HG03108 (cell line): ENCODE results near the gene ASCL3.
"Not testable (repeated sequence)": the region's sequence is repeated elsewhere in the genome, so short reads cannot be mapped to it uniquely, and the experiment has no call there.

Experiments
- ATAC-seq: cut with Tn5 transposase; IDR thresholded peaks from one replicate; pipeline ENCODE4 v1.9.1; 2021; ENCODE audit warnings: moderate library complexity; ENCODE audit not compliant: unreplicated experiment

The ASCL3 gene

DNA sequence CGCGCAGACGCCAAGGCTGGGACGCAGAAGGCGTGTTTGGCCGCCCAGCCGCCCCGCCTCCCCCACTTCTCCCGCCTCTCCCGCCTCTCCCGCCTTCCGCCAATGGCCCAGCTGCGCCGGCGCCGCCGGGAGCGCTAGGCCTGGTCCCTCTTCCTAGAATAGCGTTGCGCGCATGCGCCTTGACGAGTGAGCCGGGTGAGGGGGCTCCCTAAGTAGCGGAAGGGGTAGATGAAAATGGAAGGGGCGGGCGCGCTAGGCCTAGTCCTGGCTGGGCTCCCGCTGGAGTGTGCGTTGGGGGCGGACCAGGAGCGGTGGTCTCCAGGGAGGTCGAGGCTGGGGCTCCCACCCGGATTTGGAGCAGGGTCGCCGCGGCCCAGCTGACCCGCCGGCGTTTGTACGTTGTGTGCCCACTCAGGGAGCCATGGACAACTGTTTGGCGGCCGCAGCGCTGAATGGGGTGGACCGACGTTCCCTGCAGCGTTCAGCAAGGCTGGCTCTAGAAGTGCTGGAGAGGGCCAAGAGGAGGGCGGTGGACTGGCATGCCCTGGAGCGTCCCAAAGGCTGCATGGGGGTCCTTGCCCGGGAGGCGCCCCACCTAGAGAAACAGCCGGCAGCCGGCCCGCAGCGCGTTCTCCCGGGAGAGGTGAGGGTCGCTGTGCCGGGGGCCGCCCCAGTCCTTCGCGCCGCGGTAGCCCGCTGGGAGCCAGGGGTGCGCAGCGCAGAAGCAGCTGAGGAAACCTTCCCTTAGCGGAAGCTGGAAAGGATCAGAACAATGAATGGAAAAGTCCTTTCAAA, 31.6 kb downstream of the ASCL3 start, which contains the start of gene AKIP1:
Gene AKIP1 (plus strand): TSS at position 161 of the 795 bp plus-strand sequence. CDS start 261 bp downstream, at position 422.
- ATAC-seq: peak; percentile 85

DNA sequence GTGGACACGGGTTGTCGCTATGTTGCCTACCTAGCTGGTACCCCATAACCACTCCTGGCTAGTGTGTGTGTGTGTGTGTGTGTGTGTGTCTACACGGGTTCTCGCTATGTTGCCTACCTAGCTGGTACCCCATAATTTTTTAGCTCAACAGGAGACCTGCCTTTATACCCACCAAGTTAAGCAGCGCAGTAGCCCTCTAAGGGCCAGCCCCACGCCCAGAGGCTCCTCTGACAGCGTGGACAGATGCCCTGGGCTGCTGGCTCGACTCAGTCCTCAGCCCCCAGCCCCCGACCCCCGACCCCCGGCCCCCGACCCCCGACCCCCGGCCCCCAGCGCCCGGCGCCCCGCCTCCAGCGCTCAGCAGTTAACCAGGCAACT, 32.2 kb downstream of the ASCL3 start:
- peak; percentile 2 for ATAC-seq

DNA sequence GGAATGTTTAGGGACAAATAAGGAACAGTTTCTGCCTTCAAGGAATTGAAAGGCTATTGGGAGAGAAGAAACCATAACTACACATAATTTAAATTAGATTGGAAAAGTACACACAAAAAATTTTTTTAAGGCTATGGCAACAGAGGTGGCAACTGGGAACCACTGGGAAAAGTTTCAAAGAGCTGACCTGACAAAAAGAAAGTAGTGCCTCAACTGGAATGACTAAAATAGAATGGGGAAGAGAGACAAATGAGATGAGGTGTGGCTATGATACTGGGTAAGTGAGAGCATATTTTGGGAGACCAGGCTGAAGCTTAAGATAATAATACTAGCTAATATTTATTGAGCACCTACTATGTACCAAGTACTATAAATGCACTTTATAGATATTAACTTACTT, 34.7 kb downstream of the ASCL3 start:
- no peak for ATAC-seq

DNA sequence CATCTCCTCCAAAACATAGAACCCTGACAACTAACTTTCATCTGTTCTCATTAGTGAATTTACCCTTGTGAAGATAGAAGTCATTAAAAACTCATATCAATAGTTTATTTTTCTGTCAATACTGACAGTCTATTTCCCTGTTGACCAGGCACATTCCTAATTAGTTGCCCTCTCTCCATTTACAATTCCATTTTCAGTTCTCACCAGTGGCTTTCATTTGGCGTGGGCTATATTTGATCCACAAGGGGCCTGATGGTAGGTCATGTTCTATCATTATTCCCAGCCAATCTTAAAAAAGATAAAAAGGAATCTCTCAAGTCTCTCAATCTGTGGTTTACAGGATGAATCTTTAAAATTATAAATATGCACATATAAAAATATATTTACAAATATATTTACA, 35.7 kb downstream of the ASCL3 start:
- ATAC-seq: no peak

DNA sequence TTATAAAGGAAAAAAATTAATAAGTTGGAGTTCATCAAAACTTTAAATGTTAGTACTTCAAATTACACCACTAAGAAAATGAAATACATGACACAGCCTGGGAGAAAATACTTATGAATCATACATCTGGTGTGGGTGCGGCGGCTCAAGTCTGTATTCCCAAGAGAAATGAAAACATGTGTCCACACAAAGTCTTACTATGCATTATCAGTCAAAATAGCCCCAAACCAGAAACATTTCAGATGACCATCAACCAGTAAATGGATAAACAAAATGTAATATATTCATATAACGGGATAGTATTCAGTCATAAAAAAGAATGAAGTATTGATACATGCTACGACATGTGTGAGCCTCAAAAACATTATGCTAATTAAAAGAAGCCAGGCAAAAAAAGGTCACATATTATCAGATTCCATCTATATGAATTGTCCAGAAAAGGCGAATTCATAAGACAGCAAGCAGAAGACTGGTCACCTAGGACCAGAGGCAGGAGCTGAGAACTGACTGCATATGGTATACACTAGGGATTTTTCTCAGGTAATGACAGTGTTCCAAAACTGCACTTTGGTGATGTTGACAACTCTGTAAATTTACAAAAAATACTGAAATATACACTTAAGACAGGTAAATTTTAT, 37.2 kb downstream of the ASCL3 start:
- ATAC-seq: no peak

DNA sequence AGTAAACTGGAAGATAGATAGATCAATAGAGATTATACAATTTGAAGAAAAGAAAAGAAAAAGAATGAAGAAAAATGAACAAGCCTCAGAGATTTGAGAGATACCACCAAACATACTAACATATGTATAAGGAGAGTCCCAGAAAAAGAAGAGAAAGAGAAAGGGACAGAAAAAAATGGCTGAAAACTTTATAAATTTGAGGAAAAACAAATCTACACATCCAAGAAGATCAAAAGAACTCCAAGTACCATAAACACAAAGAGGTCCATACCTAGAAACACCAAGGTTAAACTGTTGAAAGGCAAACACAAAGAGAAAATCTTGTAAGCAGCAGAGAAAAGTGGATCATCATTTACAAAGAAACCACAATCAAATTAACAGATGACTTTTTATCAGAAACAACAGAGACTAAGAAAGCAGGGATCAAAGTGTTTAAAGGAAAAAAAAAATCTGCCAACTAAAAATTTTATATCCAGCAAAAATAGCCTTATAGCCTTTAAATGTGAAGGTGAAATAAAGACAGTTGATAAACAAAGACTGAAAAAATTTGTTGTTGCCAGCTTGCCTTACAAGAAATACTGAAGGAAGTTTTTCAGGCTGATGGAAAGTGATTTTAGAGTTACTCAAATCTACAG, 43.6 kb downstream of the ASCL3 start:
- ATAC-seq: no peak

DNA sequence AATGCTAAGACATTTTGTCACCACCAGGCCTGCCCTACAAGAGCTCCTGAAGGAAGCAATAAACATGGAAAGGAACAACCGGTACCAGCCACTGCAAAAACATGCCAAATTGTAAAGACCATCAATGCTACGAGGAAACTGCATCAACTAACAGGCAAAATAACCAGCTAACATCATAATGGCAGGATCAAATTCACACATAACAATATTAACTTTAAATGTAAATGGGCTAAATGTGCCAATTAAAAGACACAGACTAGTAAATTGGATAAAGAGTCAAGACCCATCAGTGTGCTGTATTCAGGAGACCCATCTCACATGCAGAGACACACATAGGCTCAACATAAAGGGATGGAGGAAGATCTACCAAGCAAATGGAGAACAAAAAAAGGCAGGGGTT, 51.6 kb downstream of the ASCL3 start:
- ATAC-seq: not testable (repeated sequence)
